K562 (cell line): ENCODE results near the gene NKG7. TPM values are rescaled to one million over a fixed set of nuclear protein-coding genes. Genes with fewer than 3 reads are reported as not detected.
A peak's percentile ranks its signal among the peaks of the same experiment; 100 is the strongest.

Experiments
- BHLHE40 ChIP-seq: IDR thresholded peaks from 2 replicates; pipeline ENCODE4 v1.6.1; 2011; ENCODE audit warnings: low read length, improper control_type of control experiment
- EZH2 ChIP-seq: IDR thresholded peaks from 2 replicates; pipeline ENCODE4 v1.6.1; 2012; ENCODE audit warnings: low read depth, mild to moderate bottlenecking, inconsistent platforms, low read length, borderline replicate concordance
- GTF2F1 ChIP-seq: IDR thresholded peaks from 2 replicates; pipeline ENCODE4 v1.6.1; 2011; ENCODE audit warnings: low read depth, low read length, improper control_type of control experiment
- NEUROD1 ChIP-seq: fragments of 150-350 bp; IDR thresholded peaks from 2 replicates; pipeline ENCODE4 v1.6.1; 2014; ENCODE audit warnings: borderline replicate concordance, low read length, low read depth; ENCODE audit not compliant: partially characterized antibody
- RAD21 ChIP-seq, 2 experiments: fragments of 250-450 bp in 1 of 2; fragments of 450-650 bp in 1 of 2; sonication (Bioruptor Pico) in 1 of 2; formaldehyde crosslinking in 1 of 2; IDR thresholded peaks in 1 of 2; conservative IDR thresholded peaks in 1 of 2; 2 replicates each; pipeline versions ENCODE4 v1.4.0 to v1.8.0; 2020 to 2022; ENCODE audit warnings: mild to moderate bottlenecking in 2 of 2, moderate library complexity in 1 of 2
- SP1 ChIP-seq: sonication (generic); formaldehyde crosslinking; IDR thresholded peaks from 2 replicates; pipeline ENCODE4 v1.8.1; 2022; ENCODE audit warnings: mild to moderate bottlenecking, missing genetic modification reagents
- TBL1XR1 ChIP-seq, 2 experiments: IDR thresholded peaks; 2 replicates each; pipeline ENCODE4 v1.6.1; 2012; ENCODE audit warnings: improper control_type of control experiment in 2 of 2, low read length in 2 of 2, mild to moderate bottlenecking in 1 of 2
- TCF7 ChIP-seq: sonication (generic); IDR thresholded peaks from 2 replicates; pipeline ENCODE4 v1.6.1; 2016; ENCODE audit warnings: antibody characterized with exemption, borderline replicate concordance
- TEAD1 ChIP-seq, 2 experiments: fragments of 450-650 bp in 1 of 2; sonication (generic) in 1 of 2; formaldehyde crosslinking; IDR thresholded peaks; 2 replicates each; pipeline versions ENCODE4 v1.4.0 to v1.8.0; 2020 to 2022; ENCODE audit warnings: mild to moderate bottlenecking in 2 of 2, missing genetic modification reagents in 1 of 2
- TFAM ChIP-seq: fragments of 250-450 bp; sonication (Bioruptor Pico); conservative IDR thresholded peaks from 2 replicates; pipeline ENCODE4 v1.5.0; 2021; ENCODE audit warnings: mild to moderate bottlenecking, moderate library complexity
- ZBTB17 ChIP-seq: fragments of 450-650 bp; formaldehyde crosslinking; IDR thresholded peaks from 2 replicates; pipeline ENCODE4 v1.4.0; 2020; ENCODE audit warnings: mild to moderate bottlenecking
- ZNF124 ChIP-seq: sonication (generic); formaldehyde crosslinking; IDR thresholded peaks from 2 replicates; pipeline ENCODE4 v1.8.1; 2022; ENCODE audit warnings: missing genetic modification reagents
- polyA plus RNA-seq, 8 experiments: library from polyadenylated mRNA; depleted of rRNA in 4 of 8; stranded (reverse) in 5 of 8; unstranded in 3 of 8; fragments of >200 nt; fragmentation: Nextera tagmentation in 2 of 8; fragmentation: Illumina TruSeq in 1 of 8; extraction: Ambion mirVana in 2 of 8; extraction: Trizol in 1 of 8; gene quantifications; 2 replicates each; pipeline versions ENCODE4 v1.2.1 to v1.2.3, GENCODE V29; 2011 to 2014; ENCODE audit warnings: inconsistent platforms in 1 of 8, missing spikeins in 1 of 8
- total RNA-seq, 7 experiments: library from RNA; depleted of rRNA in 6 of 7; stranded (reverse); fragments of >200 nt in 6 of 7; fragmentation: Illumina TruSeq in 2 of 7; extraction: Trizol in 2 of 7; gene quantifications; 2 replicates each; pipeline versions ENCODE4 v1.2.1 to v1.2.3, GENCODE V29; 2011 to 2021; ENCODE audit warnings: low replicate concordance in 1 of 7
- TF ChIP-seq, protein P1 (sequence below): fragments of 250-450 bp; sonication (Bioruptor Pico); IDR thresholded peaks from 2 replicates; pipeline ENCODE4 v1.4.0; 2020; ENCODE audit warnings: mild to moderate bottlenecking
- TF ChIP-seq, protein P2 (sequence below), 2 experiments: fragments of 450-650 bp; IDR thresholded peaks; 2 replicates each; pipeline ENCODE4 v1.6.1; 2016; ENCODE audit warnings: mild to moderate bottlenecking in 2 of 2, borderline replicate concordance in 1 of 2, low read depth in 1 of 2, moderate library complexity in 1 of 2
- TF ChIP-seq, protein P3 (sequence below): fragments of 250-450 bp; sonication (Bioruptor Pico); IDR thresholded peaks from 2 replicates; pipeline ENCODE4 v1.4.0; 2020; ENCODE audit warnings: borderline replicate concordance

The NKG7 gene
- total and polyA plus RNA-seq, 9 of the 15 experiments (the other 6 are each of a cell fraction or from before 2014, with no cell fraction given) = 0.30 to 0.70 (median 0.51) TPM; not detected in 2

DNA sequence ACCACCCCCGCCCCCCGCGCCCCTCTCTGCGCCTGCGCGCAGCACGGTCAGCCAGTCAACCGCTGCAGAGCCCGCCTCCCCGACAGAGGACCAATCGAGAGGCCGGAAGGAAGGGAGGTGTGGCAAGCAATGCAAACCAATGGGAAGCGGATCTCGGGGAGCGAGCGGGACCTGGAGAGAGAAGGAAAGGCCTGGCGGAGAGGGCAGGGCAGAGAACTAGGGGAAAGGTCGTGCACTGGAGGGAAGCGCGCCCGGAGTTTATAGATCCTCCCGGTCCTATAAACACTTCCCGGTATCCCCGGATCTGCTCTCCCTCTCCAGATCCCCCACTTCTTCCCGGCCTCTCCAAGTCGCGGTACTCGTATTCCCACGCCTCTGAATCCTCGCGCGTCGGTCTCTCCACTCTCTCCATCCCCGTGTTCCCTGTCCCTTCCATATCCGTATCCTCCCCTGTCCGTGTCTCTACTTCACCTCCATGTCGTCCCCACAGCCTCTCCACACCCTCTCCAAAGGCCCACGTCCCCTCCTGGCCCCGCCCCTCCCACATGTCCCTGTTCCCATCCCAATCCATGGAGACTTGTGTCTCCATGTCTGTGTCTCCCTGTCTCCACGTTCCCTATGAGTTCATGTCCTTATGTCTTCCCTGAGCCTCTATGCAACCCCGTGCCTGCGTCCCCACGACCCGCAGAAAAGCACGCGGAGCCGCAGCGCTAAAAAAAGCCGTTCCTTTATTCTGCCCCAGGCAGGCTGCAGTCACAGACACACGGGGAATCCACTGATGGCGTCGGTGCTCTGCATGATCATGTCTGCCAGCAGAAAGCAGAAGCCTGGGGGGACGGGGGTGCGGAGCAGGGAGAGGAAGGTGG is 5.8 kb downstream of the NKG7 start (continued):
- TF ChIP-seq TFAM = no peak
- peak; percentile 48 for TF ChIP-seq NEUROD1
- TF ChIP-seq BHLHE40 = no peak
- TF ChIP-seq, protein P1, sequence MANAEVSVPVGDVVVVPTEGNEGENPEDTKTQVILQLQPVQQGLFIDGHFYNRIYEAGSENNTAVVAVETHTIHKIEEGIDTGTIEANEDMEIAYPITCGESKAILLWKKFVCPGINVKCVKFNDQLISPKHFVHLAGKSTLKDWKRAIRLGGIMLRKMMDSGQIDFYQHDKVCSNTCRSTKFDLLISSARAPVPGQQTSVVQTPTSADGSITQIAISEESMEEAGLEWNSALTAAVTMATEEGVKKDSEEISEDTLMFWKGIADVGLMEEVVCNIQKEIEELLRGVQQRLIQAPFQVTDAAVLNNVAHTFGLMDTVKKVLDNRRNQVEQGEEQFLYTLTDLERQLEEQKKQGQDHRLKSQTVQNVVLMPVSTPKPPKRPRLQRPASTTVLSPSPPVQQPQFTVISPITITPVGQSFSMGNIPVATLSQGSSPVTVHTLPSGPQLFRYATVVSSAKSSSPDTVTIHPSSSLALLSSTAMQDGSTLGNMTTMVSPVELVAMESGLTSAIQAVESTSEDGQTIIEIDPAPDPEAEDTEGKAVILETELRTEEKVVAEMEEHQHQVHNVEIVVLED (CRISPR knock-in tag) = no peak
- no peak for TF ChIP-seq ZBTB17 (CRISPR knock-in tag)
- no peak for TF ChIP-seq EZH2
- no peak for TF ChIP-seq TEAD1 (CRISPR knock-in tag; IDR thresholded peaks at IDR 0.05)
- TF ChIP-seq GTF2F1 = no peak
- 0 out of 4 replicates have a peak, but pooled peaks of 1 of the 2 experiments have one; percentile 11 for TF ChIP-seq TBL1XR1 (IDR thresholded peaks at IDR 0.05; ENCODE audit: low read length in 2 of 2)
- no peak; the same call in 1 of the 2 replicates for TF ChIP-seq SP1 (CRISPR knock-in tag)
- TF ChIP-seq, protein P2, sequence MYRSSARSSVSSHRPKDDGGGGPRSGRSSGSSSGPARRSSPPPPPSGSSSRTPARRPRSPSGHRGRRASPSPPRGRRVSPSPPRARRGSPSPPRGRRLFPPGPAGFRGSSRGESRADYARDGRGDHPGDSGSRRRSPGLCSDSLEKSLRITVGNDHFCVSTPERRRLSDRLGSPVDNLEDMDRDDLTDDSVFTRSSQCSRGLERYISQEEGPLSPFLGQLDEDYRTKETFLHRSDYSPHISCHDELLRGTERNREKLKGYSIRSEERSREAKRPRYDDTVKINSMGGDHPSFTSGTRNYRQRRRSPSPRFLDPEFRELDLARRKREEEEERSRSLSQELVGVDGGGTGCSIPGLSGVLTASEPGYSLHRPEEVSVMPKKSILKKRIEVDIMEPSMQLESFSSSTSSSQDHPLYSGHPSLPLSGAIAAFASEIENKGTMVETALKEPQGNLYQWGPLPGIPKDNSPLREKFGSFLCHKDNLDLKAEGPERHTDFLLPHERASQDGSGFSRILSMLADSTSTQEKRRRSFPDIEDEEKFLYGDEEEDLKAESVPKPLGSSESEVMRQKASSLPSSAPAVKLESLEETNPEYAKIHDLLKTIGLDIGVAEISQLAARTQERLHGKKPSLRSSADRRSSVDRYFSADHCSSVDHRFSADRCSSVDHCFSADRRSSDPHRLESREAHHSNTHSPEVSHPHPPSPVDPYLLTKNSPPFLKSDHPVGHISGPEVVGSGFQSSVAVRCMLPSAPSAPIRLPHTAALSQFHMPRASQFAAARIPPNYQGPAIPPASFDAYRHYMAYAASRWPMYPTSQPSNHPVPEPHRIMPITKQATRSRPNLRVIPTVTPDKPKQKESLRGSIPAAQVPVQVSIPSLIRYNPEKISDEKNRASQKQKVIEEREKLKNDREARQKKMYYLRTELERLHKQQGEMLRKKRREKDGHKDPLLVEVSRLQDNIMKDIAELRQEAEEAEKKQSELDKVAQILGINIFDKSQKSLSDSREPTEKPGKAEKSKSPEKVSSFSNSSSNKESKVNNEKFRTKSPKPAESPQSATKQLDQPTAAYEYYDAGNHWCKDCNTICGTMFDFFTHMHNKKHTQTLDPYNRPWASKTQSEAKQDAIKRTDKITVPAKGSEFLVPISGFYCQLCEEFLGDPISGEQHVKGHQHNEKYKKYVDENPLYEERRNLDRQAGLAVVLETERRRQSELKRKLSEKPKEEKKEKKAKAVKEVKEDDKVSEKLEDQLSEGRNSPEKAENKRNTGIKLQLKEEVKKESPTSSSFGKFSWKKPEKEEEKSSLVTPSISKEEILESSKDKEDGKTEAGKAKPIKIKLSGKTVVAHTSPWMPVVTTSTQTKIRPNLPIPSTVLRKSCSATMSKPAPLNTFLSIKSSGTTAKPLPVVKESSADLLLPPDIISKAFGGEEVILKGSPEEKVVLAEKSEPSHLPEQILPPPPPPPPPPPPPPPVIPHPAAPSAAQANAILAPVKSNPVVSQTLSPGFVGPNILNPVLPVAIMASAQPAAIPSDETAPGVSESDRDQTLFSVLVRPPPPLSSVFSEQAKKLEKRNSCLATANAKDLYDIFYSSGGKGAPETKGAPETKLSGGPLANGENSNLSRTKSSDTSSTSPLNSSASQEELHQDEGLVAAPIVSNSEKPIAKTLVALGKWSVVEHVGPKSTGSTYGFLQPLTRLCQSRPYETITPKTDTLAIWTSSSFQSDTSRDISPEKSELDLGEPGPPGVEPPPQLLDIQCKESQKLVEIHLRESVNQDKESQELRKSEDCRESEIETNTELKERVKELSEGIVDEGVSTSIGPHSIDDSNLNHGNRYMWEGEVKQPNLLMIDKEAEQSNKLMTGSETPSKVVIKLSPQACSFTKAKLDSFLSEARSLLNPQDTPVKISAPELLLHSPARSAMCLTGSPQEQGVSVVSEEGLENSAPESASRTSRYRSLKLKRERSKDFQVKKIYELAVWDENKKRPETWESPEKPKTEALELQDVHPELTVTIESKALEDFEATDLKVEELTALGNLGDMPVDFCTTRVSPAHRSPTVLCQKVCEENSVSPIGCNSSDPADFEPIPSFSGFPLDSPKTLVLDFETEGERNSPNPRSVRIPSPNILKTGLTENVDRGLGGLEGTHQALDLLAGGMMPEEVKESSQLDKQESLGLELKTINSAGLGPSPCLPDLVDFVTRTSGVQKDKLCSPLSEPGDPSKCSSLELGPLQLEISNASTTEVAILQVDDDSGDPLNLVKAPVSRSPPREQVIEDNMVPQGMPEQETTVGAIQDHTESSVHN (IDR thresholded peaks at IDR 0.05; ENCODE audit: borderline replicate concordance in 1 of 2, low read depth in 1 of 2) = no peak; a peak in 1 of 4 replicates
- TF ChIP-seq, protein P3, sequence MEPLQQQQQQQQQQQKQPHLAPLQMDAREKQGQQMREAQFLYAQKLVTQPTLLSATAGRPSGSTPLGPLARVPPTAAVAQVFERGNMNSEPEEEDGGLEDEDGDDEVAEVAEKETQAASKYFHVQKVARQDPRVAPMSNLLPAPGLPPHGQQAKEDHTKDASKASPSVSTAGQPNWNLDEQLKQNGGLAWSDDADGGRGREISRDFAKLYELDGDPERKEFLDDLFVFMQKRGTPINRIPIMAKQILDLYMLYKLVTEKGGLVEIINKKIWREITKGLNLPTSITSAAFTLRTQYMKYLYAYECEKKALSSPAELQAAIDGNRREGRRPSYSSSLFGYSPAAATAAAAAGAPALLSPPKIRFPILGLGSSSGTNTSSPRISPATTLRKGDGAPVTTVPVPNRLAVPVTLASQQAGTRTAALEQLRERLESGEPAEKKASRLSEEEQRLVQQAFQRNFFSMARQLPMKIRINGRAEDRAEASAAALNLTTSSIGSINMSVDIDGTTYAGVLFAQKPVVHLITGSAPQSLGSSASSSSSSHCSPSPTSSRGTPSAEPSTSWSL (CRISPR knock-in tag) = no peak
- no peak for TF ChIP-seq RAD21 (CRISPR knock-in tag; conservative IDR thresholded peaks at IDR 0.05 in 1 of 2, IDR thresholded peaks at IDR 0.05 in 1 of 2)
- TF ChIP-seq TCF7 = no peak
- no peak for TF ChIP-seq ZNF124 (CRISPR knock-in tag)
